GM23338 (cell line): ENCODE data around the gene MAST2. TPM values are rescaled to one million over a fixed set of nuclear protein-coding genes. Genes with fewer than 3 reads are reported as not detected.

Source experiments
- ATAC-seq: fragments of 200-7000 bp; cut with Tn5 transposase; 3 replicates; pipeline ENCODE4 v1.9.1; 2020
- DNase-seq: peaks from one replicate; pipeline ENCODE4 v3.0.0-alpha.2; 2015; ENCODE audit warnings: low spot score
- H2AFZ ChIP-seq: fragments of 200-600 bp; sonication (generic); 2 replicates; pipeline ENCODE4 v1.8.0; 2016; ENCODE audit warnings: antibody characterized with exemption, mild to moderate bottlenecking, moderate library complexity
- H3F3A ChIP-seq: fragments of 200-600 bp; sonication (generic); replicated peaks from 2 replicates; pipeline ENCODE4 v1.8.0; 2017; ENCODE audit warnings: antibody characterized with exemption, mixed run types, low read depth
- H3K27ac ChIP-seq: fragments of 200-600 bp; sonication (generic); 2 replicates; pipeline ENCODE4 v1.6.1; 2016; ENCODE audit warnings: low read depth
- H3K27me3 ChIP-seq: fragments of 200-600 bp; sonication (generic); 2 replicates; pipeline ENCODE4 v1.8.0; 2016; ENCODE audit warnings: mild to moderate bottlenecking, mixed run types, moderate library complexity; ENCODE audit not compliant: insufficient read depth
- H3K36me3 ChIP-seq: fragments of 200-600 bp; sonication (generic); 2 replicates; pipeline ENCODE4 v1.8.0; 2016; ENCODE audit warnings: mild to moderate bottlenecking; ENCODE audit not compliant: insufficient read depth
- H3K4me1 ChIP-seq: fragments of 200-600 bp; sonication (generic); 2 replicates; pipeline ENCODE4 v1.8.0; 2016; ENCODE audit warnings: mild to moderate bottlenecking, moderate library complexity; ENCODE audit not compliant: insufficient read depth
- H3K4me2 ChIP-seq: fragments of 200-600 bp; sonication (generic); 2 replicates; pipeline ENCODE4 v1.7.1; 2017; ENCODE audit warnings: mixed run types
- H3K4me3 ChIP-seq: fragments of 200-600 bp; sonication (generic); 2 replicates; pipeline ENCODE4 v1.6.1; 2016; ENCODE audit warnings: mixed run types
- H3K79me2 ChIP-seq: fragments of 200-600 bp; sonication (generic); replicated peaks from 2 replicates; pipeline ENCODE4 v1.8.0; 2017; ENCODE audit warnings: mild to moderate bottlenecking; ENCODE audit not compliant: insufficient read depth
- H3K9me2 ChIP-seq: fragments of 200-600 bp; sonication (generic); 2 replicates; pipeline ENCODE4 v1.8.0; 2017; ENCODE audit not compliant: insufficient read depth
- H4K20me1 ChIP-seq: fragments of 200-600 bp; sonication (generic); replicated peaks from 2 replicates; pipeline ENCODE4 v1.8.0; 2017; ENCODE audit warnings: mild to moderate bottlenecking; ENCODE audit not compliant: insufficient read depth
- H3K27ac Mint-ChIP-seq: 2 replicates; pipeline ENCODE4 v1.8.0; 2020; ENCODE audit warnings: inconsistent platforms, mild to moderate bottlenecking, moderate library complexity, mixed read lengths
- H3K27me3 Mint-ChIP-seq: 3 replicates; pipeline ENCODE4 v1.8.0; 2022; ENCODE audit warnings: low read depth, mild to moderate bottlenecking, moderate library complexity, mixed read lengths, inconsistent platforms; ENCODE audit not compliant: insufficient read depth, poor library complexity
- H3K36me3 Mint-ChIP-seq: 3 replicates; pipeline ENCODE4 v1.8.0; 2021; ENCODE audit warnings: low read depth, mild to moderate bottlenecking, inconsistent platforms, moderate library complexity, mixed read lengths
- H3K4me1 Mint-ChIP-seq: 3 replicates; pipeline ENCODE4 v1.8.0; 2020; ENCODE audit warnings: mild to moderate bottlenecking, inconsistent platforms, mixed read lengths
- H3K4me3 Mint-ChIP-seq: 3 replicates; pipeline ENCODE4 v1.8.0; 2021; ENCODE audit warnings: moderate library complexity, mild to moderate bottlenecking, inconsistent platforms, mixed read lengths
- H3K9me3 Mint-ChIP-seq: 3 replicates; pipeline ENCODE4 v1.8.0; 2020; ENCODE audit warnings: moderate library complexity, mild to moderate bottlenecking, inconsistent platforms, mixed read lengths
- CREB1 ChIP-seq: fragments of 250-450 bp; sonication (Bioruptor Pico); IDR thresholded peaks from 2 replicates; pipeline ENCODE4 v1.5.0; 2020; ENCODE audit warnings: low read depth, mild to moderate bottlenecking, moderate library complexity
- ETS1 ChIP-seq: IDR thresholded peaks from 2 replicates; pipeline ENCODE4 v1.6.1; 2016; ENCODE audit warnings: antibody characterized with exemption
- EZH2 ChIP-seq: fragments of 200-600 bp; sonication (generic); IDR thresholded peaks from one replicate; pipeline ENCODE4 v1.8.0; 2017; ENCODE audit warnings: antibody characterized with exemption, mild to moderate bottlenecking, low read depth; ENCODE audit not compliant: unreplicated experiment
- NANOG ChIP-seq: IDR thresholded peaks from 2 replicates; pipeline ENCODE4 v1.6.1; 2016; ENCODE audit warnings: antibody characterized with exemption, borderline replicate concordance
- POLR2AphosphoS5 ChIP-seq: IDR thresholded peaks from 2 replicates; pipeline ENCODE4 v1.6.1; 2016; ENCODE audit warnings: antibody characterized with exemption, low read depth
- STAT1 ChIP-seq: IDR thresholded peaks from one replicate; pipeline ENCODE4 v1.6.1; 2016; ENCODE audit warnings: antibody characterized with exemption; ENCODE audit not compliant: unreplicated experiment
- ZNF114 ChIP-seq: fragments of 250-450 bp; sonication (Bioruptor Pico); IDR thresholded peaks from 2 replicates; pipeline ENCODE4 v1.5.0; 2020; ENCODE audit warnings: mild to moderate bottlenecking, moderate library complexity
- ZNF331 ChIP-seq: fragments of 250-450 bp; sonication (Bioruptor Pico); IDR thresholded peaks from 2 replicates; pipeline ENCODE4 v1.5.0; 2020; ENCODE audit warnings: low read depth, mild to moderate bottlenecking, moderate library complexity
- polyA plus RNA-seq: library from polyadenylated mRNA; unstranded; fragments of >200 nt; fragmentation: Nextera tagmentation; extraction: Ambion mirVana; gene quantifications from 2 replicates; pipeline ENCODE4 v1.2.1, GENCODE V29; 2016
- total RNA-seq: library from RNA; depleted of rRNA; stranded (reverse); fragments of >200 nt; shearing (Covaris generic); gene quantifications from 2 replicates; pipeline ENCODE4 v1.2.3, GENCODE V29; 2014
- TF ChIP-seq, protein P1 (sequence below): IDR thresholded peaks from one replicate; pipeline ENCODE4 v1.6.1; 2018; ENCODE audit warnings: antibody characterized with exemption; ENCODE audit not compliant: unreplicated experiment
- TF ChIP-seq, protein P2 (sequence below), 2 experiments: fragments of 200-600 bp in 1 of 2; sonication (generic) in 1 of 2; conservative IDR thresholded peaks; 2 replicates each; pipeline versions ENCODE4 v1.5.1 to v1.6.1; 2016 to 2017; ENCODE audit warnings: antibody characterized with exemption in 2 of 2, low read depth in 2 of 2, mild to moderate bottlenecking in 2 of 2, moderate library complexity in 1 of 2

Gene MAST2
- total and polyA plus RNA-seq, 2 experiments from 2014 or later, result 11.5 to 57.7 TPM

DNA sequence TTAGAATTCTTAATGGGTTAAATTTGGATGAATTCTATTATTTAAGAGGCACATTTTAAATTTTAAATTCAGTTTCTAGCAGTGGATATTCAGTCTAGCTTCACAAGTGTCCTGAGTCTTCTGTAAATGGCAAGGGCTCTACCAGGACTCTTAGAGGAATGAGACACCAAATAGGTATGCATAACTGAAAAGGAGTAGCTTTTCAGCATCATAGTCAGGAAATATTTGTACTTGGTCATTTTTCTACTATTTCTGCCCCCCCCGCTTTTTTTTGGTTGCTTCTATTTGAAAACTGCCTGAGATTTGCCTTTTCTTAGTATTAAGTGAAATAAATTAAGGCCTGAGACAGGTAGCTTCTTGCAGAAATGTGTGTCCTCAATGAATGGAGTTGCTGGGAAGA lies 80.2 kb downstream of the MAST2 start (continued):
- TF ChIP-seq ZNF114 (CRISPR knock-in tag) (no peak), ZNF331 (CRISPR knock-in tag) (no peak), ETS1 (no peak), NANOG (no peak), POLR2AphosphoS5 (no peak)
- TF ChIP-seq, protein P1, sequence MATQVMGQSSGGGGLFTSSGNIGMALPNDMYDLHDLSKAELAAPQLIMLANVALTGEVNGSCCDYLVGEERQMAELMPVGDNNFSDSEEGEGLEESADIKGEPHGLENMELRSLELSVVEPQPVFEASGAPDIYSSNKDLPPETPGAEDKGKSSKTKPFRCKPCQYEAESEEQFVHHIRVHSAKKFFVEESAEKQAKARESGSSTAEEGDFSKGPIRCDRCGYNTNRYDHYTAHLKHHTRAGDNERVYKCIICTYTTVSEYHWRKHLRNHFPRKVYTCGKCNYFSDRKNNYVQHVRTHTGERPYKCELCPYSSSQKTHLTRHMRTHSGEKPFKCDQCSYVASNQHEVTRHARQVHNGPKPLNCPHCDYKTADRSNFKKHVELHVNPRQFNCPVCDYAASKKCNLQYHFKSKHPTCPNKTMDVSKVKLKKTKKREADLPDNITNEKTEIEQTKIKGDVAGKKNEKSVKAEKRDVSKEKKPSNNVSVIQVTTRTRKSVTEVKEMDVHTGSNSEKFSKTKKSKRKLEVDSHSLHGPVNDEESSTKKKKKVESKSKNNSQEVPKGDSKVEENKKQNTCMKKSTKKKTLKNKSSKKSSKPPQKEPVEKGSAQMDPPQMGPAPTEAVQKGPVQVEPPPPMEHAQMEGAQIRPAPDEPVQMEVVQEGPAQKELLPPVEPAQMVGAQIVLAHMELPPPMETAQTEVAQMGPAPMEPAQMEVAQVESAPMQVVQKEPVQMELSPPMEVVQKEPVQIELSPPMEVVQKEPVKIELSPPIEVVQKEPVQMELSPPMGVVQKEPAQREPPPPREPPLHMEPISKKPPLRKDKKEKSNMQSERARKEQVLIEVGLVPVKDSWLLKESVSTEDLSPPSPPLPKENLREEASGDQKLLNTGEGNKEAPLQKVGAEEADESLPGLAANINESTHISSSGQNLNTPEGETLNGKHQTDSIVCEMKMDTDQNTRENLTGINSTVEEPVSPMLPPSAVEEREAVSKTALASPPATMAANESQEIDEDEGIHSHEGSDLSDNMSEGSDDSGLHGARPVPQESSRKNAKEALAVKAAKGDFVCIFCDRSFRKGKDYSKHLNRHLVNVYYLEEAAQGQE, result no peak

DNA sequence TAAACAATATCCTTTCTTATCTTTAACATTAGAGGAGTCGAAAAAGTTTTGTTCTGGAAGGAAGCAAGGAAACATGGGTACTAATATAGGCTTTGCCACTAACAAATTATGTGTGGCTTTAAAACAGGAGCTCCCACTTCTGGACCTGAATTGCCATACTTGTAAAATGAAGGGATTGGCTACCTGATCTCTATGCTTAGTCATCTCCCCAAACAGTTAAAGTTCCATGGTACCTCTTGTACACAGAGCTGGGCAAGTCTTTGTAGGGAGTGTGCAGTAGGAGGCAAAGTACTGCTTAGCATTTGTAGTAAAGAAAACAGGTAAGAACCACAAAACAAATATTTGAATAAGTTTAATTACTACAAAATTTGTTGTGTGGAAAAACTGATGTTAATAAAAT lies 81.3 kb downstream of the MAST2 start:
- no peaks in the 10 kb centered on the region for H3K27me3 ChIP-seq
- Mint-ChIP-seq H3K36me3 (peaks cover 7% of the 10 kb centered on the region; the same call in 2 of the 3 replicates), H3K27me3 (peaks cover 3% of the 10 kb centered on the region), H3K9me3 (no peaks in the 10 kb centered on the region), H3K4me1 (no peaks in the 10 kb centered on the region; the same call in 2 of the 3 replicates), H3K4me3 (no peak overlapping the region), H3K27ac (0 out of 2 replicates have a peak overlapping the region, but pooled peaks have one; percentile 54)
- no peaks in the 10 kb centered on the region for H4K20me1 ChIP-seq
- H3K27ac ChIP-seq, result no peak overlapping the region
- H3K36me3 ChIP-seq, result no peaks in the 10 kb centered on the region
- H3K9me2 ChIP-seq, result no peaks in the 10 kb centered on the region
- no peak overlapping the region for H2AFZ ChIP-seq
- no peak for ATAC-seq
- no peaks in the 10 kb centered on the region for H3K4me1 ChIP-seq
- H3F3A ChIP-seq, result no peaks in the 10 kb centered on the region
- H3K4me2 ChIP-seq, result no peak overlapping the region
- H3K79me2 ChIP-seq, result peaks cover 4% of the 10 kb centered on the region; the same call in 1 of the 2 replicates
- no peak overlapping the region for H3K4me3 ChIP-seq
- no peak for DNase-seq
- TF ChIP-seq, protein P1, result no peak
- TF ChIP-seq, protein P2, sequence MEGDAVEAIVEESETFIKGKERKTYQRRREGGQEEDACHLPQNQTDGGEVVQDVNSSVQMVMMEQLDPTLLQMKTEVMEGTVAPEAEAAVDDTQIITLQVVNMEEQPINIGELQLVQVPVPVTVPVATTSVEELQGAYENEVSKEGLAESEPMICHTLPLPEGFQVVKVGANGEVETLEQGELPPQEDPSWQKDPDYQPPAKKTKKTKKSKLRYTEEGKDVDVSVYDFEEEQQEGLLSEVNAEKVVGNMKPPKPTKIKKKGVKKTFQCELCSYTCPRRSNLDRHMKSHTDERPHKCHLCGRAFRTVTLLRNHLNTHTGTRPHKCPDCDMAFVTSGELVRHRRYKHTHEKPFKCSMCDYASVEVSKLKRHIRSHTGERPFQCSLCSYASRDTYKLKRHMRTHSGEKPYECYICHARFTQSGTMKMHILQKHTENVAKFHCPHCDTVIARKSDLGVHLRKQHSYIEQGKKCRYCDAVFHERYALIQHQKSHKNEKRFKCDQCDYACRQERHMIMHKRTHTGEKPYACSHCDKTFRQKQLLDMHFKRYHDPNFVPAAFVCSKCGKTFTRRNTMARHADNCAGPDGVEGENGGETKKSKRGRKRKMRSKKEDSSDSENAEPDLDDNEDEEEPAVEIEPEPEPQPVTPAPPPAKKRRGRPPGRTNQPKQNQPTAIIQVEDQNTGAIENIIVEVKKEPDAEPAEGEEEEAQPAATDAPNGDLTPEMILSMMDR (conservative IDR thresholded peaks at IDR 0.05; ENCODE audit: low read depth in 2 of 2), result no peak
- no peak for TF ChIP-seq EZH2
- no peak for TF ChIP-seq STAT1
- TF ChIP-seq NANOG, result no peak
- TF ChIP-seq ZNF114 (CRISPR knock-in tag), result no peak
- no peak for TF ChIP-seq CREB1 (CRISPR knock-in tag)
- no peak for TF ChIP-seq ETS1
